ENCODE measurements around the gene TLK1.

Gene TLK1

GRCh38 chr2:171036532-171036931, 124.2 kb downstream of the TLK1 start:
- in situ Hi-C loops (cut with HindIII; ENCODE audit: low pct_unique_long_range_greater_than_20kb, low sequenced_read_pairs), result no loop called here
- TF ChIP-seq JUND (IDR thresholded peaks at IDR 0.05; ENCODE audit: low read depth), result no peak

GRCh38 chr2:171034315-171034714, 126.4 kb downstream of the TLK1 start:
- in situ Hi-C loops (cut with HindIII; ENCODE audit: low pct_unique_long_range_greater_than_20kb, low sequenced_read_pairs), result no loop called here
- DNase-seq (ENCODE audit: low read depth in 1 of 2, low spot score in 1 of 2), result no peak
- TF ChIP-seq JUND (IDR thresholded peaks at IDR 0.05; ENCODE audit: low read depth), result no peak

More at GRCh38 chr2:171036532-171036931, 124.2 kb downstream of the TLK1 start:
- no peak for DNase-seq (ENCODE audit: low read depth in 1 of 2, low spot score in 1 of 2)

DNA sequence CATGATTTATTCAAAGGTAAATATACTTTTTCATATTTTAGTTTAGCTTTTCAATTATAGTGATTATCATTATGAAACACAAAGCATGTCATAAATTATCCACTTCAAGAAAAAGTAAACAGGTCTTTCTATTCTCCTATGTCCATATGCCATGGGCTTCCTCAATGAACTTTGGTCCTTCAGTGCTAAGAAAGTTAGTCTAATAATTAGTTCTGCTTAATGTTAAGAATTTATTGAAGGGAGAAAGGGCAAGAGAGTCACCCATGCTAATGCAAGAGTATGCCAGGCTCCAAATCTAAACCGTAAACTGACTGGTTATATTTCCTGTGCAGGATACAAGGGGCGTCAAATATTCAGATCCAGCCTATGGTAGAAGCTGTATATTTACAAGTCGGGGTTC, 135.5 kb downstream of the TLK1 start:
- no peak for TF ChIP-seq JUND (IDR thresholded peaks at IDR 0.05; ENCODE audit: low read depth)
- no peak for DNase-seq (ENCODE audit: low read depth in 1 of 2, low spot score in 1 of 2)
- in situ Hi-C loops (cut with HindIII; ENCODE audit: low pct_unique_long_range_greater_than_20kb, low sequenced_read_pairs), result no loop called here

DNA sequence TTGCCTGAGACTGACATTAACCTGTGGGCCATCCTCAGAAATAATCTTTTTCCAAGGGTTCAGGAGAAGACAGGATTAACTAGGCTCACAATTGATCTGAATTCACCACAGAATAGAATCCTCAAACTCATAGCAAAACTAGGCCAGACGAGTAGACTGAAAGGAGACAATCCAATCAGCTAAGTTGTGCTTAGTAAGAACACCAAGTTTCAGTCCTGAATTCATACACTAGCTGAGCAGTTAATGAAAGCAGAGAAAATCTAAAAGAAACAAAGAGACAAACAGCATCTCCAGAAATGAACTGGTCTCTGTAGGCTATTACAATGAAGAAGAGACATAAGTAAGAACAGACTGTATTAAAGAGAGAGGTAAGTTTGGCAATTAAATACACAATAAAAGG, 142.2 kb downstream of the TLK1 start:
- in situ Hi-C loops (cut with HindIII; ENCODE audit: low pct_unique_long_range_greater_than_20kb, low sequenced_read_pairs), result no loop called here
- no peak for TF ChIP-seq JUND (IDR thresholded peaks at IDR 0.05; ENCODE audit: low read depth)
- no peak for DNase-seq (ENCODE audit: low read depth in 1 of 2, low spot score in 1 of 2)

GRCh38 chr2:171016125-171016524, 144.6 kb downstream of the TLK1 start:
- TF ChIP-seq JUND (IDR thresholded peaks at IDR 0.05; ENCODE audit: low read depth), result no peak
- no peak for DNase-seq (ENCODE audit: low read depth in 1 of 2, low spot score in 1 of 2)
- in situ Hi-C loops (cut with HindIII; ENCODE audit: low pct_unique_long_range_greater_than_20kb, low sequenced_read_pairs), result no loop called here

- in situ Hi-C loops (cut with HindIII; ENCODE audit: low pct_unique_long_range_greater_than_20kb, low sequenced_read_pairs), result no loop called here
- TF ChIP-seq JUND (IDR thresholded peaks at IDR 0.05; ENCODE audit: low read depth), result no peak
- DNase-seq (ENCODE audit: low read depth in 1 of 2, low spot score in 1 of 2), result no peak
These were observed 146.8 kb downstream of the TLK1 start for GRCh38 chr2:171013851-171014250.

DNA sequence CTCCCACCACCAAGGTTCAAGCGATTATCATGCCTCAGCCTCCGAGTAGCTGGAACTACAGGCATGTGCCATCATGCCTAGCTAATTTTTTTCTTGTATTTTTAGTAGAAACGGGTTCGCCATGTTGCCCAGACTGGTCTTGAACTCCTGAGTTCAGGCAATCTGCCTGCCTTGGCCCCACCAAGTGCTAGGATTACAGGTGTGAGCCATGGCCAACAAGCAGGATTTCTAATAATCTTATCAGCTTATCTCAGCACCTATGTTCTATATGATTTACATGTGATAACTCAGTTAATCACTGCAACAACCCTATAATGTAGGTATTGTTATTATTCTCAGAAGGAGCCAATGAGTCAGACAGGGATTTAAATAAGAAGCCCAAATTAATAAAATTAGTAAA, 151.3 kb downstream of the TLK1 start:
- in situ Hi-C loops (cut with HindIII; ENCODE audit: low pct_unique_long_range_greater_than_20kb, low sequenced_read_pairs), result no loop called here
- no peak for DNase-seq (ENCODE audit: low read depth in 1 of 2, low spot score in 1 of 2)
- no peak for TF ChIP-seq JUND (IDR thresholded peaks at IDR 0.05; ENCODE audit: low read depth)

DNA sequence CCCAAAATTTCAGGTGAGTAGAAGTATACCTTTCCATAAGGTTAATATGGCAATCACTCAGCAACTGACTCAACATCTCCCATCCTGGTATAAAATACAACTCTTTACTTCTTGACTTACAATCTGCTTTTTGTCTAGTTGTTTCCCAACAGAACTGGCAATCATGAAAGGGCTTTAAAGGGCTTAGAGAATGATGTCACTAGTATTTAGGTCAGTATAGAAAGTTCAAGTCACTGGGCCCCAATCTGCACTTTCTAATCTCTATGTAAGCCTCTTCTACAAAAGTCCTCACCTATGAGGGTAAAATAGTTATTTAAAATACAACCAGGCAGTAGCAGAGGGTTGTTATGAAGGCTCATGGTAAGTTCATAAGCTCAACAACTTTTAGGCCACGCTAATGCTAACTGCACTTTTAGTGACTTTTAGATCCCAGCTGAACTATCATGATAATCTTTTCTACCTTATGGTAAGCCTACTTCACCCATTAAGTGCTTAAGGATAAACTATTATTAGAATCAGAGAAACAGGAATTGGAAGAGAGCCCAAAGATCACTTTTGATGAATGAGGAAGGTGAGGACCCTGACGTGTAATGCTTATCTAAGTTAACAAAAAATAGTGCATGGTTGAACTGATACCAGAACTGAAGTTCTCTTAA, 152.0 kb downstream of the TLK1 start:
- in situ Hi-C loops (cut with HindIII; ENCODE audit: low pct_unique_long_range_greater_than_20kb, low sequenced_read_pairs), result no loop called here
- DNase-seq (ENCODE audit: low read depth in 1 of 2, low spot score in 1 of 2), result no peak
- TF ChIP-seq JUND (IDR thresholded peaks at IDR 0.05; ENCODE audit: low read depth), result no peak

DNA sequence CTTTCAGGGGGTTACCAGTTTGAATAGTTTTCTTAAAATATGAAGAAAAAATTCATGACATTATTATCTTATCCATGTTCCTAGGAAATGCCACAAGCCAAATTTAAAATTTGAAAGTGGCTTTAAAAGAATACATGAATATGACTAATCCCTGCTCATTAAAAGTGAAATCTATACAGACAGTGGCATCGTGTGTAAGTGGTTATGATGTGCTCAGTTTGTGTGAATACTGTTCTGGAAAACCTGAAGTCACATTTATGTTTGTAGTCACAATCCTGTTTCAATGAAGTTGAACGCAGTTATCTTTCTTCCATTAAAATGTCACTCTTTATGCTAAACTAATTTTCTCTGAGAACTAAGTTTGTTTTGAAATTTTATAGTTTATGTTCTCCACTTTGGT, 155.9 kb downstream of the TLK1 start:
- in situ Hi-C loops (cut with HindIII; ENCODE audit: low pct_unique_long_range_greater_than_20kb, low sequenced_read_pairs), result no loop called here
- TF ChIP-seq JUND (IDR thresholded peaks at IDR 0.05; ENCODE audit: low read depth), result no peak
- no peak for DNase-seq (ENCODE audit: low read depth in 1 of 2, low spot score in 1 of 2)

GRCh38 chr2:171004363-171004762, 156.3 kb downstream of the TLK1 start:
- no peak for DNase-seq (ENCODE audit: low read depth in 1 of 2, low spot score in 1 of 2)
- in situ Hi-C loops (cut with HindIII; ENCODE audit: low pct_unique_long_range_greater_than_20kb, low sequenced_read_pairs), result no loop called here
- TF ChIP-seq JUND (IDR thresholded peaks at IDR 0.05; ENCODE audit: low read depth), result no peak

GRCh38 chr2:170999654-171000053, 161.0 kb downstream of the TLK1 start:
- no peak for DNase-seq (ENCODE audit: low read depth in 1 of 2, low spot score in 1 of 2)
- no peak for TF ChIP-seq JUND (IDR thresholded peaks at IDR 0.05; ENCODE audit: low read depth)
- in situ Hi-C loops (cut with HindIII; ENCODE audit: low pct_unique_long_range_greater_than_20kb, low sequenced_read_pairs), result no loop called here

GRCh38 chr2:170997893-170998597, 162.6 kb downstream of the TLK1 start:
- DNase-seq (ENCODE audit: low read depth in 1 of 2, low spot score in 1 of 2), result no peak
- TF ChIP-seq JUND (IDR thresholded peaks at IDR 0.05; ENCODE audit: low read depth), result no peak
- in situ Hi-C loops (cut with HindIII; ENCODE audit: low pct_unique_long_range_greater_than_20kb, low sequenced_read_pairs), result no loop called here

- in situ Hi-C loops (cut with HindIII; ENCODE audit: low pct_unique_long_range_greater_than_20kb, low sequenced_read_pairs), result no loop called here
- no peak for DNase-seq (ENCODE audit: low read depth in 1 of 2, low spot score in 1 of 2)
- TF ChIP-seq JUND (IDR thresholded peaks at IDR 0.05; ENCODE audit: low read depth), result no peak
These were observed 164.4 kb downstream of the TLK1 start for GRCh38 chr2:170996316-170996715.
